Activated T-helper 1 cell treated with anti-CD3 and anti-CD28 coated beads, Interleukin-2, amount 50 U/mL, for 16 hours (primary cell): ENCODE measurements around the gene NEK1.
"Not testable (repeated sequence)": the region's sequence is repeated elsewhere in the genome, so short reads cannot be mapped to it uniquely, and the experiment has no call there.

Source experiments
- DNase-seq, 2 donors: peaks; one replicate each; pipeline ENCODE4 v3.0.0-alpha.2; 2020; ENCODE audit warnings: low read depth in 1 of 2, low spot score in 1 of 2

NEK1 gene

DNA sequence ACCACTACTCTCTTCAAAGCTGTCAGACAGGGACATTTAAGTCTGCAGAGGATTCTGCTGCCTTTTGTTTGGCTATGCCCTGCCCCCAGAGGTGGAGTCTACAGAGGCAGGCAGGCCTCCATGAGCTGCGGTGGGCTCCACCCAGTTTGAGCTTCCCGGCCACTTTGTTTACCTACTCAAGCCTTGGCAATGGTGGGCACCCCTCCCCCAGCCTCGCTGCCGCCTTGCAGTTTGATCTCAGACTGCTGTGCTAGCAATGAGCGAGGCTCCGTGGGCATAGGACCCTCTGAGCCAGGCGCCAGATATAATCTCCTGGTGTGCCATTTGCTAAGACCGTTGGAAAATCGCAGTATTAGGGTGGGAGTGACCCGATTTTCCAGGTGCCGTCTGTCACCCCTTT lies 112.5 kb downstream of the NEK1 start:
- DNase-seq, result not testable (repeated sequence)

DNA sequence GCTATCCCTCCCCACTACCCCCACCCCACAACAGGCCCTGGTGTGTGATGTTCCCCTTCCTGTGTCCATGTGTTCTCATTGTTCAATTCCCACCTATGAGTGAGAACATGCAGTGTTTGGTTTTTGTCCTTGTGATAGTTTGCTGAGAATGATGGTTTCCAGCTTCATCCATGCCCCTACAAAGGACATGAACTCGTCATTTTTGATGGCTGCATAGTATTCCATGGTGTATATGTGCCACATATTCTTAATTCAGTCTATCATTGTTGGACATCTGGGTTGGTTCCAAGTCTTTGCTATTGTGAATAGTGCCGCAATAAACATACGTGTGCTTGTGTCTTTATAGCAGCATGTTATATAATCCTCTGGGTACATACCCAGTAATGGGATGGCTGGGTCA lies 118.1 kb downstream of the NEK1 start:
- not testable (repeated sequence) for DNase-seq

DNA sequence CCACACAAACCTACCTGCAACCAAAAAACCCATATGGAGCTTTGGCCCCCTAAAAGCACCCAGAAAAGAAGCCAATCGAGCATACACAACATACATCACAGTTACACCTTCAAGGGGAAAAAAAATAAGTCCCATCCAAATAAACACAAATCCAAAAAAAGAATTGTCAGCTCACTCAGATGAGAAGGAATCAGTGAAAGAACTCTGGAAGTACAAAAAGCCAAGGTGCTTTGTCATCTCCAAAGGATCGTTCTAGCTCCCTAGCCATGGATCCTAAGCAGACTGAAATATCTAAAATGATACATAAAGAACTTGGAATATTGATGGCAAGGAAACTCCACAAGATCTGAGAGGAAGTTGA lies 119.2 kb downstream of the NEK1 start:
- no peak for DNase-seq

GRCh38 chr4:169492436-169493163 lies 119.8 kb downstream of the NEK1 start:
- no peak for DNase-seq

- no peak for DNase-seq
Measured at GRCh38 chr4:169491211-169491610, 121.2 kb downstream of the NEK1 start.

DNA sequence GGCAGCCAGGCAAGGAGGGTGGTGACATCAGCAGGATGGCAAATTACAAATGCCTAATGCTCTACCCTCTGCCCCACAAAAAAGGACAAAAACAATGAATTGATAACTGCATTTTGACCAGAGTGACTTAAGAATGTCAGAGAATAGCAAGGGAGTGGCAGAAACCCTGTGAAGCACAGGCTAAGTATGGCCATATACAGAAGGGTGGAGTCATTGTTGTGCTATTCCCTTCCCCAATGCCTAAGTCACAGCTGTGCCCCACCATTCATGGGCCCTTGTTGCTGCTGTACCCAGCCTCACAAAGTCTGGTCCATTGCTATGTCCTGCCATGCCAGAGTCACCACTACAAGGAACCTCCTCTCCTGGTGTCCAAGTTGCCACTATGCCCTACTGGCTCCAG lies 123.1 kb downstream of the NEK1 start:
- DNase-seq, result no peak

DNA sequence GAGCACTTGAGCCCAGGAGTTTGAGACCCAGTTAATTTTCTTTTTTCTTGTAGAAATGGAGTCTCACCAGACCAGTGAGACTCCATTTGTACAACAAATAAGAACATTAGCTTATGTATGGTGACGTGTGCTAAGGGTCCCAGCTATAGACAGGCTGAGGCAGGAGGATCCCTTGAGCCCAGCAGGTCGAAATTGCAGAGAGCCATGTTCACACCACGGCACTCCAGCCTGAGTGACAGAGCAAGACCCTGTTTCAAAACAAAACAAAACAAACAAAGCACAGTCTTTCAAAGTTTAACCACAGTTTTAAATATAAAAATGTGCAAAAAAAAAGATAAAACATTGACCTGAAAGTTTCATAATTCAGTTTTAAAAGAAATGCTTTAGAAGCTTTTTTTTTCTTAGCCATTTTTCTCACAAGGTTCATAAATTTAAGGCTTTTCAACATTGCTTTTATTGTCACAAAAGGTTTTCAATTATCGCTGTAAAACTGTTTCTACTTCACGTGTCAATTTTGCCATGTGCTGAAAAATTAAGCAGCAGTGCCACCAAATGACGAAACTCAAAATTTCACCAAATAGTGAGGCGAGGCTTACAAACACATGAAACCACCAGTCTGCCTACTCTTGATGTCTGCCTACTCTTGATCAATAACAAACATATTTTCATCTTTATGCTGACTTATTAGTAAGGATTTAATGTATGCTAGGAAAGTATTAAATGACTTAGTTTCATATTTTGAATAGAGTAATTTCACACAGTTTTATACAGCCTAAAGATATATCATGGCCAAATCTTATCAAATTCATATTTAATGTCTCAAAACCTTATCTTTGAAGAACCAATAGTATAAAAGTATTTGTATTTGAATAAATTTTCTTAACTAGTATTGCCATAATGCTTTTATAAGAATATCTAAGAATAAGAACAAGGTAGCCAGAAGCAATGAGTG lies 126.3 kb downstream of the NEK1 start:
- DNase-seq, result no peak

DNA sequence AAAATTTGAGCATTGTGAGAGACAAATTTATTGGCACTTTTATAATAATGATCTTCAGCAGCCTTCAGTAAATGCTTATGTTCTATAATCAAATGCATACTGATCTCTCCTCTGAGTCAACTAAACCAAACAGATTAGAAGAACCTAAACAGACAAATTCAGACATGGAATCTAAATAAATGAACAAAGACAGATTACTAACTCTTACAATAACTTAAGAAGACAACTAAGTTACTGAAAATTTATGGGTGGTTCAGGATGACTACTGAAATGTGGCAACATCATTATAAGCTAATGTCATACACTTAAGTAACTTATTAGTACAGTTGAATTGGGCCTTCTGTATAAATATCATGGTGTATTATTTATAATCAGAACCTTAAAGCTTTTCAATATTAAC lies 127.3 kb downstream of the NEK1 start:
- no peak for DNase-seq

- DNase-seq, result no peak
Measured at GRCh38 chr4:169484485-169484884, 127.9 kb downstream of the NEK1 start.

DNA sequence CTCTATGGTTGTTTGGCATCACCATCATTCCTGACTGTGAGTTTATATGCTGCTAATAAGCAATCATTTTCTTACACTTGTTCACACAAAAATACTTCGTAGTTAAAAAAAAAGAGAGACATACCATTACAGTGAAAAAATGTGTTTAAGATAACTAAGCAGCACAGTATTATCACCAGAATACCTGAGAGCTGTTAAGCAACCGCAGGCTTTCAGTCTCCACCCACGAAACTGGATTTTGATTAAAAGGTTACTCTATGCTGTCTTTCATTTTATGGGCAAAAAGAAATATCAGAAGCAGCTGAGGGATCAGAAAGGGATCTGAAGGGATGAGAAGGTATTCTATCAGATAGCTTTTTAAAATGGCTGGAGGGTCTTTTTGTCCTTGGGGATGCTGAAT lies 148.3 kb downstream of the NEK1 start:
- DNase-seq, result no peak

- DNase-seq, result no peak
Measured at GRCh38 chr4:169460081-169460480, 152.3 kb downstream of the NEK1 start.

DNA sequence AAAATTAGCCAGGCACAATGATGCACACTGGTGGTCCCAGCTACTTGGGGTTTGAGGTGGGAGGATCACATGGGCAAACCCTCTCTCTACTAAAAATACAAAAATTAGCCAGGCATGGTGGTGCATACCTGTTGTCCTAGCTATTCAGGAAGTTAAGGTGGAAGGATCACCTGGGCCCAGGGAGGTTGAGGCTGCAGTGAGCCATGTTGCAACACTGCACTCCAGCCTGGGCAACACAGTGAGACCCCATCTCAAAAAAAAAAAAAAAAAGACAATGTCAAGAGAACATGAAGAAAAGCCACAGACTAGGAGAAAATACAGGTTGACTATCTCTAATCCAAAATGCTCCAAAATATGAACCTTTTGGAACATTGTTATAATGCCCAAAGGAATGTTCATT lies 153.8 kb downstream of the NEK1 start:
- no peak for DNase-seq

- not testable (repeated sequence) for DNase-seq
Measured at GRCh38 chr4:169452644-169453043, 159.7 kb downstream of the NEK1 start.

- DNase-seq, result not testable (repeated sequence)
Measured at GRCh38 chr4:169448935-169449334, 163.4 kb downstream of the NEK1 start.

GRCh38 chr4:169446824-169447223 lies 165.6 kb downstream of the NEK1 start:
- DNase-seq, result no peak

DNA sequence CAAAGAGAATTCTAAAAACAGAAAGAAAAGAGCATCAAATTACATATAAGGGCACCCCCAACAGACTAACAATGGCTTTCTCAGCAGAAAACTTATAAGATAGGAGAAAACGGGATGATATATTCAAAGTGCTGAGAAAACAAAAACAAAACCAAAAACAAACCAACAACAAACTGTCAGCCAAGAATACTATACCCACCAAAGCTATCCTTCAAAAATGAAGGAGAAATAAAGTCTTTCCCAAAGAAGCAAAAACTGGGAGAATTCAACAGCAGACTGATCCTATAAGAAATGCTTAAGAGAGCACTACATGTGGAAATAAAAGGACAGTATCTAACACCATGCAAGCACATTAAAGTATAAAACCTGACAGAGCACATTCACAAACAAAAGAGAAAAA lies 168.6 kb downstream of the NEK1 start:
- DNase-seq, result no peak

GRCh38 chr4:169440446-169440845 lies 171.9 kb downstream of the NEK1 start:
- no peak for DNase-seq

DNA sequence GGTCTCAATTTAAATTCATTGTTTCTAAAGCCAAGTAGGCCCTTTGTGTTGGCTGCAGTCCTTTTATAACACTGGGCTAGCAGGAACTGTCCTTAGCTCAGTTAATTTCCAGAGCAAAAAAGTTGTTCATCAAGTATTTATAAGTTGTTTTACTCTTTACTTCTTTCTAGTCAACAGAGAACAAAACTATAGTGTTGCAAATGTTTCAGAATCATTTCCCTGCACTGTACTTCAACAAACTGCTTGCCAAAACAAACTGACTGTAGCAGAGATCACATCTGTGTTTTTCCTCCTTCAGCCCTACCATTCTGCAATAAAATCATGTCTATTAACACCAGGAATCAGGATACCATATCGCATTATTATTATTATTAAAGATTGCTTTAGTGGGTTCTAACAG lies 173.1 kb downstream of the NEK1 start:
- DNase-seq, result no peak

DNA sequence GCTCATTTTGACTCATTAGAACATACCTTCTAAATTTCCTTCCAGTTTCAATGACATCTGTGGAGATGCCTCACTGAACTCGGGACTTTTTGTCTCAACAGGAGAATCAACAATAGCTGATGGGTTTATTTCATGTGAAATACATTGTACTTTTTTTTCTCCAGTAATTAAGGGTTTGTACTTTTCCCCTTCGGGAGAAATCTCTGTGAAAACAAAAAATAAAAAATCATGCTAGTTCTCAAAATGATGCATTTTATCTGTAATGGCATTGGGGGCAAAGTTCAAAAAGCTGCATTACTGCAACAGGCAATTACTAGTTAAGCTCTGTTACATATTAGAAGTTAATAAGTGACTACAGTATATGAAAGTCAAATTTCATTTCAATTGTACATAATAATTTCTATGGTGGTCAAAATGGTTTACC lies 174.3 kb downstream of the NEK1 start:
- DNase-seq, result no peak

- DNase-seq, result no peak
Measured at GRCh38 chr4:169437299-169438047, 174.9 kb downstream of the NEK1 start.

DNA sequence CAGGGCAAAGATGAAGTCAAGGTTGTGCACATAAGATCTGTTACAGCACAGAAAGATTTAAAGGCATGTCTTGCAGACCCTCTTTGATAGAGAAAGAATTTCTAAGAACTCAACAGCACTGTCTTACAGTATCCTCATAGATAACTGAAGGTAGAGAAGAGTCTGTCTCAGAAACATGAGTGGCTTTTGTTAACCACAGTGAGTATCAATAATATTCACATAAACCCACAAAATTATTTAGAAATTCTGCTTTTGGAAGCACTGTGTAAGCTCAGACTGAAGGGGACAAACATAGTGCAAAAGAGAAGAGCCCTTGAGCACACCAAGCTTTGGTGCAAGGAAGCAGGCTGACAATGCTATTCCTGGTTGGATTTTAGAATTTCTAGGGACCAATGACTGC lies 175.6 kb downstream of the NEK1 start:
- DNase-seq, result no peak

DNA sequence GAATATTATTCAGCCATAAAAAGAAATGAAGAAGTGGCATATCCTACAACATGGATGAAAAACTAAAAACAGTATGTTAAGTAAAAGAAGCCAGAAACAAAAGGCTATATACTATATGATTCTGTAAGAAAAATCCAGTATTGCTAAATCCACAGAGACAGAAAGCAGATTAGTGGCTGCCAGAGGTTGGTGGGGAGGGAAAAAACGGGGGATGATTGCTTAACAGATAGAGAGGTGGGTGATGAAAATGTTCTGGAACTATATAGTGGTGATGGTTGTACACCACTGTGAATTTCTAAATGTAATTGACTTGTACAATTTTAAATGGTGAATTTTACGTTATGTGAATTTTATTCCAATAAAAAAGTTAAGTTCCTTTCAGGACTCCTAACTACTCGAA lies 184.0 kb downstream of the NEK1 start:
- no peak for DNase-seq
